Stimulated activated CD8-positive, alpha-beta memory T cell treated with anti-CD3 and anti-CD28 coated beads, Interleukin-7, amount 100 ng/mL, for 24 hours (primary cell): ENCODE results near the gene ADGRG6.

Experiments
- DNase-seq: peaks from one replicate; pipeline ENCODE4 v3.0.0-alpha.2; 2020; ENCODE audit warnings: low read depth

Gene ADGRG6

GRCh38 chr6:142489722-142490610 lies 188.2 kb downstream of the ADGRG6 start:
- no peak for DNase-seq
